Hypothalamus (tissue), 51 donors: ENCODE measurements around the gene SLC6A5.
"Not testable (repeated sequence)": the region's sequence is repeated elsewhere in the genome, so short reads cannot be mapped to it uniquely, and the experiment has no call there.

Source experiments
- DNase-seq, 51 donors: peaks; one replicate each; lab custom pipeline; 2025; lab: John Stamatoyannopoulos, UW

SLC6A5 gene

GRCh38 chr11:20599221-20600019 lies at the start of gene SLC6A5:
Gene SLC6A5, plus strand, starts transcription at chr11:20599608. Its CDS starts 65 bp downstream, at chr11:20599673.
- DNase-seq, result peak in 4 of 51 donors; percentile 6 to 38 (median 18)

GRCh38 chr11:20551096-20551495 lies 48.3 kb upstream of the SLC6A5 start:
- no peak for DNase-seq

- no peak for DNase-seq
These were observed 43.6 kb upstream of the SLC6A5 start for GRCh38 chr11:20555783-20556182.

GRCh38 chr11:20556396-20556795 lies 43.0 kb upstream of the SLC6A5 start:
- DNase-seq, result not testable (repeated sequence)

GRCh38 chr11:20558741-20559140 lies 40.7 kb upstream of the SLC6A5 start:
- DNase-seq, result no peak

- DNase-seq, result no peak
These were observed 39.7 kb upstream of the SLC6A5 start for GRCh38 chr11:20559523-20560300.

- no peak for DNase-seq
These were observed 37.5 kb upstream of the SLC6A5 start for GRCh38 chr11:20561915-20562314.

- no peak for DNase-seq
These were observed 35.5 kb upstream of the SLC6A5 start for GRCh38 chr11:20563866-20564265.

GRCh38 chr11:20564846-20565635 lies 34.4 kb upstream of the SLC6A5 start:
- DNase-seq, result no peak

- DNase-seq, result not testable (repeated sequence)
These were observed 33.3 kb upstream of the SLC6A5 start for GRCh38 chr11:20566115-20566514.

- no peak for DNase-seq
These were observed 32.6 kb upstream of the SLC6A5 start for GRCh38 chr11:20566591-20567434.

GRCh38 chr11:20579725-20580124 lies 19.7 kb upstream of the SLC6A5 start:
- DNase-seq, result not testable (repeated sequence)

GRCh38 chr11:20583201-20583600 lies 16.2 kb upstream of the SLC6A5 start:
- DNase-seq, result no peak

- DNase-seq, result no peak
These were observed 15.2 kb upstream of the SLC6A5 start for GRCh38 chr11:20584093-20584774.

GRCh38 chr11:20589796-20590195 lies 9.6 kb upstream of the SLC6A5 start:
- no peak for DNase-seq

GRCh38 chr11:20590381-20590780 lies 9.0 kb upstream of the SLC6A5 start:
- no peak for DNase-seq

- DNase-seq, result no peak
These were observed 6.7 kb upstream of the SLC6A5 start for GRCh38 chr11:20592741-20593140.

- no peak for DNase-seq
These were observed 4.9 kb upstream of the SLC6A5 start for GRCh38 chr11:20594274-20595061.

- no peak for DNase-seq
These were observed 4.3 kb upstream of the SLC6A5 start for GRCh38 chr11:20595101-20595500.
